IMR-90 (cell line): ENCODE results near the gene SNX3. TPM values are rescaled to one million over a fixed set of nuclear protein-coding genes. Genes with fewer than 3 reads are reported as not detected.

Source experiments
- ATAC-seq: fragments of 200-7000 bp; cut with Tn5 transposase; 2 replicates; pipeline ENCODE4 v1.9.1; 2020; ENCODE audit warnings: low read depth, mild to moderate bottlenecking, moderate library complexity
- BruUV-seq: library from RNA; stranded (reverse); fragments of 400-500 nt; replicated peaks from 2 replicates; lab custom pipeline; 2021; lab: Mats Ljungman, UMichigan
- CTCF ChIA-PET: fragments of 300-600 bp; formaldehyde crosslinking; extraction: SDS; loops from one replicate; lab custom pipeline; 2021; ENCODE audit warnings: antibody characterized with exemption; lab: Yijun Ruan, JAX
- POLR2A ChIA-PET: fragments of 300-600 bp; sonication (Branson Sonifier 250); formaldehyde crosslinking; loops from one replicate; lab custom pipeline; 2022; ENCODE audit warnings: antibody characterized with exemption; ENCODE audit not compliant: unreplicated experiment; lab: Charles Lee
- DNase-seq: peaks from one replicate; pipeline ENCODE4 v3.0.0; 2013
- H2AFZ ChIP-seq: replicated peaks from 2 replicates; pipeline ENCODE3; 2013; ENCODE audit warnings: low read length, mild to moderate bottlenecking; ENCODE audit not compliant: poor library complexity
- H2AK5ac ChIP-seq: 2 replicates; pipeline ENCODE4 v1.6.1; 2013; ENCODE audit warnings: low read depth, low read length, inconsistent platforms
- H2AK9ac ChIP-seq: replicated peaks from 2 replicates; pipeline ENCODE3; 2013; ENCODE audit warnings: mild to moderate bottlenecking, low read depth, low read length, moderate library complexity; ENCODE audit not compliant: poor library complexity
- H2BK120ac ChIP-seq: 2 replicates; pipeline ENCODE4 v1.6.1; 2013; ENCODE audit warnings: low read depth, low read length, inconsistent platforms
- H2BK15ac ChIP-seq: 3 replicates; pipeline ENCODE4 v1.6.1; 2013; ENCODE audit warnings: low read depth, low read length, inconsistent platforms
- H2BK20ac ChIP-seq: 2 replicates; pipeline ENCODE4 v1.6.1; 2013; ENCODE audit warnings: low read depth, mild to moderate bottlenecking, inconsistent platforms, low read length, moderate library complexity
- H2BK5ac ChIP-seq: 2 replicates; pipeline ENCODE4 v1.6.1; 2013; ENCODE audit warnings: mild to moderate bottlenecking, low read depth, low read length, inconsistent platforms; ENCODE audit not compliant: poor library complexity, severe bottlenecking
- H3K14ac ChIP-seq: replicated peaks from 2 replicates; pipeline ENCODE4 v1.6.1; 2013; ENCODE audit warnings: low read depth, low read length, inconsistent platforms
- H3K18ac ChIP-seq: 2 replicates; pipeline ENCODE4 v1.6.1; 2013; ENCODE audit warnings: low read depth, low read length, control low read depth
- H3K23ac ChIP-seq: 2 replicates; pipeline ENCODE4 v1.6.1; 2013; ENCODE audit warnings: low read depth, low read length, inconsistent platforms
- H3K27ac ChIP-seq: 2 replicates; pipeline ENCODE4 v1.5.1; 2013; ENCODE audit warnings: mild to moderate bottlenecking, control low read depth, low read length; ENCODE audit not compliant: insufficient read depth
- H3K27me3 ChIP-seq: 2 replicates; pipeline ENCODE4 v1.6.1; 2013; ENCODE audit warnings: low read length; ENCODE audit not compliant: control insufficient read depth, insufficient read depth
- H3K36me3 ChIP-seq: 2 replicates; pipeline ENCODE4 v1.6.1; 2013; ENCODE audit warnings: low read length, mixed read lengths; ENCODE audit not compliant: control insufficient read depth, insufficient read depth
- H3K4ac ChIP-seq: 2 replicates; pipeline ENCODE4 v1.6.1; 2013; ENCODE audit warnings: low read depth, low read length, inconsistent platforms
- H3K4me1 ChIP-seq: 2 replicates; pipeline ENCODE4 v1.6.1; 2013; ENCODE audit warnings: low read length, mixed read lengths; ENCODE audit not compliant: control insufficient read depth, insufficient read depth
- H3K4me2 ChIP-seq: 2 replicates; pipeline ENCODE4 v1.6.1; 2013; ENCODE audit warnings: low read depth, mild to moderate bottlenecking, control low read depth, low read length, moderate library complexity
- H3K4me3 ChIP-seq: 2 replicates; pipeline ENCODE4 v1.5.1; 2013; ENCODE audit warnings: low read depth, mild to moderate bottlenecking, control low read depth, low read length, moderate library complexity; ENCODE audit not compliant: insufficient read depth
- H3K56ac ChIP-seq: 2 replicates; pipeline ENCODE4 v1.6.1; 2013; ENCODE audit warnings: low read length, inconsistent platforms; ENCODE audit not compliant: insufficient read depth; ENCODE audit errors: extremely low read depth
- H3K79me1 ChIP-seq, 2 experiments: 2 replicates each; pipeline ENCODE4 v1.6.1; 2013; ENCODE audit warnings: low read length in 2 of 2, inconsistent platforms in 1 of 2, low read depth in 1 of 2
- H3K9ac ChIP-seq: 2 replicates; pipeline ENCODE4 v1.6.1; 2013; ENCODE audit warnings: low read depth, low read length, control low read depth
- H3K9me1 ChIP-seq: 2 replicates; pipeline ENCODE4 v1.6.1; 2013; ENCODE audit warnings: low read length, inconsistent platforms; ENCODE audit not compliant: insufficient read depth
- H3K9me3 ChIP-seq: 2 replicates; pipeline ENCODE4 v1.6.1; 2013; ENCODE audit warnings: low read length; ENCODE audit not compliant: control insufficient read depth, insufficient read depth
- H4K20me1 ChIP-seq: 2 replicates; pipeline ENCODE4 v1.6.1; 2013; ENCODE audit warnings: low read length, inconsistent platforms; ENCODE audit not compliant: insufficient read depth
- H4K5ac ChIP-seq: 2 replicates; pipeline ENCODE4 v1.6.1; 2013; ENCODE audit warnings: mild to moderate bottlenecking, low read depth, low read length, control low read depth
- H4K8ac ChIP-seq, 2 experiments: 2 replicates each; pipeline ENCODE4 v1.6.1; 2013; ENCODE audit warnings: low read depth in 2 of 2, low read length in 2 of 2, control low read depth in 1 of 2, inconsistent platforms in 1 of 2
- H4K91ac ChIP-seq: 2 replicates; pipeline ENCODE4 v1.6.1; 2013; ENCODE audit warnings: low read depth, low read length, inconsistent platforms; ENCODE audit not compliant: insufficient read depth
- BHLHE40 ChIP-seq: fragments of 150-350 bp; IDR thresholded peaks from 2 replicates; pipeline ENCODE4 v1.6.1; 2016; ENCODE audit warnings: mild to moderate bottlenecking, low read depth, low read length
- CEBPB ChIP-seq: IDR thresholded peaks from 2 replicates; pipeline ENCODE4 v1.6.1; 2012; ENCODE audit warnings: low read depth, low read length, improper control_type of control experiment
- CHD1 ChIP-seq: IDR thresholded peaks from 2 replicates; pipeline ENCODE4 v1.6.1; 2012; ENCODE audit warnings: low read depth, low read length, improper control_type of control experiment
- CTCF ChIP-seq: conservative IDR thresholded peaks from 2 replicates; pipeline ENCODE4 v1.5.1; 2012; ENCODE audit warnings: mild to moderate bottlenecking, low read depth, low read length, improper control_type of control experiment
- ELK1 ChIP-seq: fragments of 150-350 bp; IDR thresholded peaks from 2 replicates; pipeline ENCODE4 v1.6.1; 2016; ENCODE audit warnings: low read depth, mild to moderate bottlenecking, low read length, moderate library complexity, borderline replicate concordance
- FOS ChIP-seq: fragments of 150-350 bp; IDR thresholded peaks from 2 replicates; pipeline ENCODE4 v1.6.1; 2016; ENCODE audit warnings: low read depth, low read length
- MAFK ChIP-seq: IDR thresholded peaks from 2 replicates; pipeline ENCODE4 v1.6.1; 2012; ENCODE audit warnings: low read depth, low read length, improper control_type of control experiment
- MAZ ChIP-seq: IDR thresholded peaks from 2 replicates; pipeline ENCODE4 v1.6.1; 2012; ENCODE audit warnings: low read depth, mild to moderate bottlenecking, low read length, improper control_type of control experiment, moderate library complexity, borderline replicate concordance
- MXI1 ChIP-seq: IDR thresholded peaks from 2 replicates; pipeline ENCODE4 v1.6.1; 2012; ENCODE audit warnings: low read depth, mild to moderate bottlenecking, low read length, moderate library complexity, borderline replicate concordance
- NFE2L2 ChIP-seq: fragments of 150-350 bp; IDR thresholded peaks from 2 replicates; pipeline ENCODE4 v1.6.1; 2016; ENCODE audit warnings: low read depth, mild to moderate bottlenecking, low read length
- POLR2A ChIP-seq: IDR thresholded peaks from 2 replicates; pipeline ENCODE4 v1.6.1; 2012; ENCODE audit warnings: mild to moderate bottlenecking, low read depth, low read length
- RAD21 ChIP-seq: IDR thresholded peaks from 2 replicates; pipeline ENCODE4 v1.6.1; 2012; ENCODE audit warnings: low read length, improper control_type of control experiment
- RCOR1 ChIP-seq: IDR thresholded peaks from 2 replicates; pipeline ENCODE4 v1.6.1; 2012; ENCODE audit warnings: mild to moderate bottlenecking, low read length, improper control_type of control experiment; ENCODE audit not compliant: insufficient replicate concordance
- RFX5 ChIP-seq: IDR thresholded peaks from 2 replicates; pipeline ENCODE4 v1.8.0; 2012; ENCODE audit warnings: low read depth, mild to moderate bottlenecking, low read length, moderate library complexity
- SMC3 ChIP-seq: fragments of 150-350 bp; IDR thresholded peaks from 2 replicates; pipeline ENCODE4 v1.6.1; 2016; ENCODE audit warnings: low read depth, mild to moderate bottlenecking, antibody characterized with exemption, low read length, moderate library complexity
- USF2 ChIP-seq: fragments of 150-350 bp; IDR thresholded peaks from 2 replicates; pipeline ENCODE4 v1.6.1; 2017; ENCODE audit warnings: mild to moderate bottlenecking, antibody characterized with exemption, low read length, low read depth
- WGBS, 2 experiments: methylation state at CpG; one replicate each; pipeline versions ENCODE4 v1.1.5 to v1.1.7; 2013; ENCODE audit warnings: missing lambda C conversion rate in 2 of 2; ENCODE audit not compliant: insufficient read length in 1 of 2; ENCODE audit errors: extremely low coverage in 2 of 2; 5-methylcytosine and 5-hydroxymethylcytosine counted together
- dilution Hi-C: fragments of 300-500 bp; cut with HindIII; formaldehyde crosslinking; loops from one replicate; pipeline ENCODE4 v1.14.3; 2018; ENCODE audit warnings: low sequenced_read_pairs; ENCODE audit not compliant: unreplicated experiment
- in situ Hi-C: fragments of 300-500 bp; cut with MboI; formaldehyde crosslinking; loops from 3 replicates; pipeline ENCODE4 v1.14.3; 2019; ENCODE audit warnings: low sequenced_read_pairs, inconsistent platforms, mixed read lengths
- intact Hi-C: fragments of 100-400 bp; cut with micrococcal nuclease; formaldehyde crosslinking; loops from 2 replicates; pipeline ENCODE4 v1.10.0; 2022
- polyA plus RNA-seq, 3 experiments: library from polyadenylated mRNA; depleted of rRNA; stranded (reverse); fragments of >200 nt; gene quantifications; 2 replicates each; pipeline ENCODE4 v1.2.3, GENCODE V29; 2012; ENCODE audit warnings: low replicate concordance in 1 of 3
- total RNA-seq: library from RNA; depleted of rRNA; stranded (reverse); fragments of >200 nt; gene quantifications from 2 replicates; pipeline ENCODE4 v1.2.3, GENCODE V29; 2012

SNX3 gene
- total and polyA plus RNA-seq, 2 of the 4 experiments (the other 2 are of a cell fraction): 105 to 159 TPM

DNA sequence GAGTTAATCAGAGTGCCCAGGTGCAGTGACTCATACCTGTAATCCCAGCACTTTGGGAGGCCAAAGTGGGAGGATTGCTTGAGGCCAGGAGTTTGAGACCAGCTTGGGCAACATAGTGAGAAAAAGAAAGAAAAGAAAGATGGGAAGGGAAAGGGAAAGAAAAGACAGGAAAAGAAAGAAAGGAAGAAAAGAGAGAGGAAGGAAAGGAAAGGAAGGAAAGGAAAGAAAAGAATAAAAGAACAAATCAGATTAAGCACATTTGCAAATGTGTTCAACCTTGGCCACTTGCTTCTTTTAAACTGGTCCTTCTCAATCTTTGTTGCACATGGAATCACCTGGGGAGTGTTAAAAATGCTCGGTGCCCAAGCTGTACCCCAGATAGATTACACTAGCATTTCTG lies 67.0 kb downstream of the SNX3 start:
- no peaks in the 10 kb centered on the region for H3K4me1 ChIP-seq
- no peak overlapping the region for H3K4me3 ChIP-seq
- no peak overlapping the region for H2AK5ac ChIP-seq
- peaks cover 14% of the 10 kb centered on the region for H3K27me3 ChIP-seq
- no peaks in the 10 kb centered on the region for H3K9me3 ChIP-seq
- dilution Hi-C loops: no loop called here
- ChIA-PET CTCF (no interaction called here), POLR2A (no interaction called here)
- no peaks in the 10 kb centered on the region for H3K9me1 ChIP-seq
- H3K56ac ChIP-seq: no peak overlapping the region
- no peak overlapping the region for H4K91ac ChIP-seq
- in situ Hi-C loops: no loop called here
- H3K4ac ChIP-seq: no peak overlapping the region
- no peak for DNase-seq
- no peak overlapping the region for H2BK120ac ChIP-seq
- H2BK5ac ChIP-seq: no peak overlapping the region
- H3K4me2 ChIP-seq: no peak overlapping the region
- H3K9ac ChIP-seq: no peak overlapping the region
- no peak overlapping the region for H3K27ac ChIP-seq
- no peak overlapping the region for H3K23ac ChIP-seq
- no peaks in the 10 kb centered on the region for H3K36me3 ChIP-seq
- no peaks in the 10 kb centered on the region for H4K20me1 ChIP-seq
- no peak for TF ChIP-seq NFE2L2
- no peak for TF ChIP-seq SMC3
- TF ChIP-seq BHLHE40: no peak
- TF ChIP-seq CEBPB: no peak
- TF ChIP-seq RFX5: no peak
- no peak for TF ChIP-seq CTCF
- TF ChIP-seq MAZ: no peak
- no peak for TF ChIP-seq USF2
- TF ChIP-seq POLR2A: no peak
- TF ChIP-seq MXI1: no peak
- no peak for TF ChIP-seq MAFK
- TF ChIP-seq FOS: no peak
- TF ChIP-seq CHD1: no peak
- no peak for TF ChIP-seq ELK1
- TF ChIP-seq RCOR1: no peak
- TF ChIP-seq RAD21: no peak
- no peak overlapping the region for H3K18ac ChIP-seq
- WGBS, 2 experiments: no CpG with 5 or more reads among the region's 1 CpG
- H3K14ac ChIP-seq: no peak overlapping the region
- intact Hi-C loops: no loop called here
- H4K8ac ChIP-seq: no peak overlapping the region
- no peak overlapping the region for H2BK20ac ChIP-seq
- no peak overlapping the region for H2BK15ac ChIP-seq
- H4K5ac ChIP-seq: no peak overlapping the region
- no peak overlapping the region for H2AFZ ChIP-seq
- H2AK9ac ChIP-seq: no peak overlapping the region
- H3K79me1 ChIP-seq: no peaks in the 10 kb centered on the region
- no TSS peak for BruUV-seq
- no peak for ATAC-seq
